Neural cell (in vitro differentiated cells): ENCODE data around the gene KRT85. TPM values are rescaled to one million over a fixed set of nuclear protein-coding genes. Genes with fewer than 3 reads are reported as not detected.

ENCODE experiments used
- H2AFZ ChIP-seq: fragments of 200-600, 300-800 bp; sonication (generic), shearing (Covaris generic); 2 replicates; pipeline ENCODE4 v1.6.0; 2014; ENCODE audit warnings: low read depth, mild to moderate bottlenecking, antibody characterized with exemption, low read length, moderate library complexity
- H3F3A ChIP-seq: fragments of 200-600 bp; shearing (Covaris generic); 2 replicates; pipeline ENCODE4 v1.6.1; 2016; ENCODE audit warnings: mild to moderate bottlenecking, moderate library complexity, mixed read lengths, antibody characterized with exemption, low read length; ENCODE audit not compliant: insufficient read depth, poor library complexity, severe bottlenecking
- H3K27ac ChIP-seq: fragments of 200-600, 300-800 bp; sonication (generic), shearing (Covaris generic); 2 replicates; pipeline ENCODE4 v1.5.1; 2014; ENCODE audit warnings: mild to moderate bottlenecking, low read length, moderate library complexity
- H3K27me3 ChIP-seq: fragments of 300-800, 200-600 bp; sonication (generic), shearing (Covaris generic); 2 replicates; pipeline ENCODE4 v1.6.0; 2014; ENCODE audit warnings: mild to moderate bottlenecking, low read depth, low read length, moderate library complexity; ENCODE audit not compliant: insufficient read depth
- H3K36me3 ChIP-seq: fragments of 300-800, 200-600 bp; sonication (generic), shearing (Covaris generic); 2 replicates; pipeline ENCODE4 v1.5.1; 2014; ENCODE audit warnings: mild to moderate bottlenecking, antibody characterized with exemption, low read length, moderate library complexity; ENCODE audit not compliant: insufficient read depth
- H3K4me2 ChIP-seq: fragments of 300-800, 200-600 bp; sonication (generic), shearing (Covaris generic); 2 replicates; pipeline ENCODE4 v1.6.0; 2014; ENCODE audit warnings: mild to moderate bottlenecking, low read length
- H3K4me3 ChIP-seq: fragments of 300-800, 200-600 bp; sonication (generic), shearing (Covaris generic); 2 replicates; pipeline ENCODE4 v1.5.1; 2014; ENCODE audit warnings: mild to moderate bottlenecking, low read length, moderate library complexity
- H3K79me2 ChIP-seq: fragments of 200-600 bp; shearing (Covaris generic); replicated peaks from 2 replicates; pipeline ENCODE4 v1.6.0; 2014; ENCODE audit warnings: mild to moderate bottlenecking, low read length, moderate library complexity; ENCODE audit not compliant: insufficient read depth
- H3K9ac ChIP-seq: fragments of 300-800, 200-600 bp; sonication (generic), shearing (Covaris generic); 2 replicates; pipeline ENCODE4 v1.6.1; 2016; ENCODE audit warnings: mild to moderate bottlenecking, low read length, mixed read lengths
- H3K9me2 ChIP-seq: fragments of 200-600 bp; shearing (Covaris generic); 2 replicates; pipeline ENCODE4 v1.6.1; 2016; ENCODE audit warnings: mild to moderate bottlenecking, low read length, mixed read lengths; ENCODE audit not compliant: insufficient read depth
- H3K9me3 ChIP-seq: fragments of 200-600, 300-800 bp; sonication (generic), shearing (Covaris generic); 2 replicates; pipeline ENCODE4 v1.6.1; 2016; ENCODE audit warnings: mild to moderate bottlenecking, mixed run types, low read length, moderate library complexity, mixed read lengths
- H4K20me1 ChIP-seq: fragments of 200-600 bp; shearing (Covaris generic); 2 replicates; pipeline ENCODE4 v1.6.1; 2016; ENCODE audit warnings: mild to moderate bottlenecking, mixed run types; ENCODE audit not compliant: insufficient read depth
- CTCF ChIP-seq: fragments of 450-650 bp; IDR thresholded peaks from 2 replicates; pipeline ENCODE4 v1.5.1; 2014; ENCODE audit warnings: antibody characterized with exemption, mild to moderate bottlenecking, moderate library complexity; ENCODE audit not compliant: poor library complexity, severe bottlenecking
- EP300 ChIP-seq: fragments of 450-650 bp; conservative IDR thresholded peaks from 2 replicates; pipeline ENCODE4 v1.6.1; 2014; ENCODE audit warnings: antibody characterized with exemption, mild to moderate bottlenecking, moderate library complexity; ENCODE audit not compliant: poor library complexity, severe bottlenecking
- EZH2 ChIP-seq: fragments of 200-600, 300-800 bp; shearing (Covaris generic), sonication (generic); IDR thresholded peaks from 2 replicates; pipeline ENCODE4 v1.6.1; 2014; ENCODE audit warnings: antibody characterized with exemption, low read length, borderline replicate concordance, mild to moderate bottlenecking; ENCODE audit not compliant: insufficient read depth, poor library complexity, severe bottlenecking
- MXI1 ChIP-seq: fragments of 450-650 bp; conservative IDR thresholded peaks from 2 replicates; pipeline ENCODE4 v1.6.1; 2014; ENCODE audit warnings: antibody characterized with exemption, mild to moderate bottlenecking; ENCODE audit not compliant: poor library complexity, severe bottlenecking
- POLR2AphosphoS5 ChIP-seq: IDR thresholded peaks from 2 replicates; pipeline ENCODE4 v1.6.1; 2012
- RAD21 ChIP-seq: fragments of 450-650 bp; conservative IDR thresholded peaks from 2 replicates; pipeline ENCODE4 v1.6.1; 2014; ENCODE audit warnings: antibody characterized with exemption, mild to moderate bottlenecking, moderate library complexity
- REST ChIP-seq: IDR thresholded peaks from 2 replicates; pipeline ENCODE4 v1.6.1; 2012; ENCODE audit warnings: borderline replicate concordance
- SMC3 ChIP-seq: fragments of 450-650 bp; conservative IDR thresholded peaks from 2 replicates; pipeline ENCODE4 v1.6.1; 2014; ENCODE audit warnings: antibody characterized with exemption, mild to moderate bottlenecking, moderate library complexity; ENCODE audit not compliant: poor library complexity
- TAF1 ChIP-seq: IDR thresholded peaks from 2 replicates; pipeline ENCODE4 v1.6.1; 2012; ENCODE audit warnings: low read depth
- polyA plus RNA-seq: library from polyadenylated mRNA; depleted of rRNA; stranded (reverse); fragments of >200 nt; gene quantifications from 2 replicates; pipeline ENCODE4 v1.2.3, GENCODE V29; 2014

The KRT85 gene
- polyA plus RNA-seq, 1 donor from 2014 or later: not detected

- H3K27ac ChIP-seq: no peak overlapping the region
- H4K20me1 ChIP-seq: no peaks in the 10 kb centered on the region
- no peak for TF ChIP-seq MXI1
- H3K36me3 ChIP-seq: no peaks in the 10 kb centered on the region
- H2AFZ ChIP-seq: no peak overlapping the region
- no peaks in the 10 kb centered on the region for H3K9me2 ChIP-seq
- no peaks in the 10 kb centered on the region for H3F3A ChIP-seq
- H3K4me3 ChIP-seq: no peak overlapping the region
- no peaks in the 10 kb centered on the region for H3K79me2 ChIP-seq
- H3K4me2 ChIP-seq: no peak overlapping the region
- H3K27me3 ChIP-seq: no peaks in the 10 kb centered on the region
- no peak overlapping the region for H3K9ac ChIP-seq
- H3K9me3 ChIP-seq: no peaks in the 10 kb centered on the region
Observed at GRCh38 chr12:52359621-52360061, 7.6 kb downstream of the KRT85 start.

- no peak overlapping the region for H3K27ac ChIP-seq
- no peaks in the 10 kb centered on the region for H3K79me2 ChIP-seq
- H3K36me3 ChIP-seq: no peaks in the 10 kb centered on the region
- H2AFZ ChIP-seq: no peak overlapping the region
- no peaks in the 10 kb centered on the region for H3K9me2 ChIP-seq
- H3K27me3 ChIP-seq: no peaks in the 10 kb centered on the region
- H4K20me1 ChIP-seq: no peaks in the 10 kb centered on the region
- H3F3A ChIP-seq: no peaks in the 10 kb centered on the region
- no peak overlapping the region for H3K4me2 ChIP-seq
- H3K9ac ChIP-seq: no peak overlapping the region
- no peak overlapping the region for H3K4me3 ChIP-seq
- TF ChIP-seq RAD21 (no peak), CTCF (no peak), POLR2AphosphoS5 (no peak), MXI1 (no peak), EP300 (no peak), TAF1 (no peak), SMC3 (no peak), EZH2 (no peak), REST (no peak)
- H3K9me3 ChIP-seq: no peaks in the 10 kb centered on the region
Observed at GRCh38 chr12:52358575-52359350, 8.5 kb downstream of the KRT85 start.
